IMR-90 (cell line): ENCODE measurements around the gene MROH2A. TPM values are rescaled to one million over a fixed set of nuclear protein-coding genes. Genes with fewer than 3 reads are reported as not detected.

Source experiments
- ATAC-seq: fragments of 200-7000 bp; cut with Tn5 transposase; 2 replicates; pipeline ENCODE4 v1.9.1; 2020; ENCODE audit warnings: low read depth, mild to moderate bottlenecking, moderate library complexity
- BruUV-seq: library from RNA; stranded (reverse); fragments of 400-500 nt; replicated peaks from 2 replicates; lab custom pipeline; 2021; lab: Mats Ljungman, UMichigan
- CTCF ChIA-PET: fragments of 300-600 bp; formaldehyde crosslinking; extraction: SDS; loops from one replicate; lab custom pipeline; 2021; ENCODE audit warnings: antibody characterized with exemption; lab: Yijun Ruan, JAX
- POLR2A ChIA-PET: fragments of 300-600 bp; sonication (Branson Sonifier 250); formaldehyde crosslinking; loops from one replicate; lab custom pipeline; 2022; ENCODE audit warnings: antibody characterized with exemption; ENCODE audit not compliant: unreplicated experiment; lab: Charles Lee
- DNase-seq: peaks from one replicate; pipeline ENCODE4 v3.0.0; 2013
- H2AFZ ChIP-seq: replicated peaks from 2 replicates; pipeline ENCODE3; 2013; ENCODE audit warnings: low read length, mild to moderate bottlenecking; ENCODE audit not compliant: poor library complexity
- H2AK5ac ChIP-seq: 2 replicates; pipeline ENCODE4 v1.6.1; 2013; ENCODE audit warnings: low read depth, low read length, inconsistent platforms
- H2AK9ac ChIP-seq: replicated peaks from 2 replicates; pipeline ENCODE3; 2013; ENCODE audit warnings: mild to moderate bottlenecking, low read depth, low read length, moderate library complexity; ENCODE audit not compliant: poor library complexity
- H2BK120ac ChIP-seq: 2 replicates; pipeline ENCODE4 v1.6.1; 2013; ENCODE audit warnings: low read depth, low read length, inconsistent platforms
- H2BK15ac ChIP-seq: 3 replicates; pipeline ENCODE4 v1.6.1; 2013; ENCODE audit warnings: low read depth, low read length, inconsistent platforms
- H2BK20ac ChIP-seq: 2 replicates; pipeline ENCODE4 v1.6.1; 2013; ENCODE audit warnings: low read depth, mild to moderate bottlenecking, inconsistent platforms, low read length, moderate library complexity
- H2BK5ac ChIP-seq: 2 replicates; pipeline ENCODE4 v1.6.1; 2013; ENCODE audit warnings: mild to moderate bottlenecking, low read depth, low read length, inconsistent platforms; ENCODE audit not compliant: poor library complexity, severe bottlenecking
- H3K14ac ChIP-seq: replicated peaks from 2 replicates; pipeline ENCODE4 v1.6.1; 2013; ENCODE audit warnings: low read depth, low read length, inconsistent platforms
- H3K18ac ChIP-seq: 2 replicates; pipeline ENCODE4 v1.6.1; 2013; ENCODE audit warnings: low read depth, low read length, control low read depth
- H3K23ac ChIP-seq: 2 replicates; pipeline ENCODE4 v1.6.1; 2013; ENCODE audit warnings: low read depth, low read length, inconsistent platforms
- H3K27ac ChIP-seq: 2 replicates; pipeline ENCODE4 v1.5.1; 2013; ENCODE audit warnings: mild to moderate bottlenecking, control low read depth, low read length; ENCODE audit not compliant: insufficient read depth
- H3K27me3 ChIP-seq: 2 replicates; pipeline ENCODE4 v1.6.1; 2013; ENCODE audit warnings: low read length; ENCODE audit not compliant: control insufficient read depth, insufficient read depth
- H3K36me3 ChIP-seq: 2 replicates; pipeline ENCODE4 v1.6.1; 2013; ENCODE audit warnings: low read length, mixed read lengths; ENCODE audit not compliant: control insufficient read depth, insufficient read depth
- H3K4ac ChIP-seq: 2 replicates; pipeline ENCODE4 v1.6.1; 2013; ENCODE audit warnings: low read depth, low read length, inconsistent platforms
- H3K4me1 ChIP-seq: 2 replicates; pipeline ENCODE4 v1.6.1; 2013; ENCODE audit warnings: low read length, mixed read lengths; ENCODE audit not compliant: control insufficient read depth, insufficient read depth
- H3K4me2 ChIP-seq: 2 replicates; pipeline ENCODE4 v1.6.1; 2013; ENCODE audit warnings: low read depth, mild to moderate bottlenecking, control low read depth, low read length, moderate library complexity
- H3K4me3 ChIP-seq: 2 replicates; pipeline ENCODE4 v1.5.1; 2013; ENCODE audit warnings: low read depth, mild to moderate bottlenecking, control low read depth, low read length, moderate library complexity; ENCODE audit not compliant: insufficient read depth
- H3K56ac ChIP-seq: 2 replicates; pipeline ENCODE4 v1.6.1; 2013; ENCODE audit warnings: low read length, inconsistent platforms; ENCODE audit not compliant: insufficient read depth; ENCODE audit errors: extremely low read depth
- H3K79me1 ChIP-seq, 2 experiments: 2 replicates each; pipeline ENCODE4 v1.6.1; 2013; ENCODE audit warnings: low read length in 2 of 2, inconsistent platforms in 1 of 2, low read depth in 1 of 2
- H3K9ac ChIP-seq: 2 replicates; pipeline ENCODE4 v1.6.1; 2013; ENCODE audit warnings: low read depth, low read length, control low read depth
- H3K9me1 ChIP-seq: 2 replicates; pipeline ENCODE4 v1.6.1; 2013; ENCODE audit warnings: low read length, inconsistent platforms; ENCODE audit not compliant: insufficient read depth
- H3K9me3 ChIP-seq: 2 replicates; pipeline ENCODE4 v1.6.1; 2013; ENCODE audit warnings: low read length; ENCODE audit not compliant: control insufficient read depth, insufficient read depth
- H4K20me1 ChIP-seq: 2 replicates; pipeline ENCODE4 v1.6.1; 2013; ENCODE audit warnings: low read length, inconsistent platforms; ENCODE audit not compliant: insufficient read depth
- H4K5ac ChIP-seq: 2 replicates; pipeline ENCODE4 v1.6.1; 2013; ENCODE audit warnings: mild to moderate bottlenecking, low read depth, low read length, control low read depth
- H4K8ac ChIP-seq, 2 experiments: 2 replicates each; pipeline ENCODE4 v1.6.1; 2013; ENCODE audit warnings: low read depth in 2 of 2, low read length in 2 of 2, control low read depth in 1 of 2, inconsistent platforms in 1 of 2
- H4K91ac ChIP-seq: 2 replicates; pipeline ENCODE4 v1.6.1; 2013; ENCODE audit warnings: low read depth, low read length, inconsistent platforms; ENCODE audit not compliant: insufficient read depth
- CTCF ChIP-seq: conservative IDR thresholded peaks from 2 replicates; pipeline ENCODE4 v1.5.1; 2012; ENCODE audit warnings: mild to moderate bottlenecking, low read depth, low read length, improper control_type of control experiment
- MAZ ChIP-seq: IDR thresholded peaks from 2 replicates; pipeline ENCODE4 v1.6.1; 2012; ENCODE audit warnings: low read depth, mild to moderate bottlenecking, low read length, improper control_type of control experiment, moderate library complexity, borderline replicate concordance
- WGBS, 2 experiments: methylation state at CpG; one replicate each; pipeline versions ENCODE4 v1.1.5 to v1.1.7; 2013; ENCODE audit warnings: missing lambda C conversion rate in 2 of 2; ENCODE audit not compliant: insufficient read length in 1 of 2; ENCODE audit errors: extremely low coverage in 2 of 2; 5-methylcytosine and 5-hydroxymethylcytosine counted together
- dilution Hi-C: fragments of 300-500 bp; cut with HindIII; formaldehyde crosslinking; loops from one replicate; pipeline ENCODE4 v1.14.3; 2018; ENCODE audit warnings: low sequenced_read_pairs; ENCODE audit not compliant: unreplicated experiment
- in situ Hi-C: fragments of 300-500 bp; cut with MboI; formaldehyde crosslinking; loops from 3 replicates; pipeline ENCODE4 v1.14.3; 2019; ENCODE audit warnings: low sequenced_read_pairs, inconsistent platforms, mixed read lengths
- intact Hi-C: fragments of 100-400 bp; cut with micrococcal nuclease; formaldehyde crosslinking; loops from 2 replicates; pipeline ENCODE4 v1.10.0; 2022
- polyA plus RNA-seq, 3 experiments: library from polyadenylated mRNA; depleted of rRNA; stranded (reverse); fragments of >200 nt; gene quantifications; 2 replicates each; pipeline ENCODE4 v1.2.3, GENCODE V29; 2012; ENCODE audit warnings: low replicate concordance in 1 of 3
- total RNA-seq: library from RNA; depleted of rRNA; stranded (reverse); fragments of >200 nt; gene quantifications from 2 replicates; pipeline ENCODE4 v1.2.3, GENCODE V29; 2012

Gene MROH2A
- total and polyA plus RNA-seq, 2 of the 4 experiments (the other 2 are of a cell fraction) = not detected

GRCh38 chr2:233801357-233802131 lies 23.4 kb downstream of the MROH2A start:
- Histone ChIP-seq H3K9me3 (no peaks in the 10 kb centered on the region; the same call in 1 of the 2 replicates), H3K4ac (no peak overlapping the region), H3K4me3 (no peak overlapping the region), H2BK15ac (no peak overlapping the region), H3K18ac (no peak overlapping the region), H4K91ac (no peak overlapping the region), H3K4me1 (no peaks in the 10 kb centered on the region), H3K79me1 (no peaks in the 10 kb centered on the region), H2BK120ac (no peak overlapping the region), H2AFZ (peak overlapping the region; percentile 27), H3K27ac (no peak overlapping the region), H3K23ac (no peak overlapping the region), H3K9me1 (no peaks in the 10 kb centered on the region), H4K5ac (no peak overlapping the region), H3K14ac (no peak overlapping the region), H3K4me2 (no peak overlapping the region), H3K9ac (no peak overlapping the region), H4K8ac (no peak overlapping the region), H4K20me1 (no peaks in the 10 kb centered on the region), H2AK5ac (no peak overlapping the region), H2AK9ac (no peak overlapping the region), H2BK20ac (no peak overlapping the region), H3K27me3 (peaks cover 19% of the 10 kb centered on the region), H3K36me3 (no peaks in the 10 kb centered on the region), H3K56ac (no peak overlapping the region), H2BK5ac (no peak overlapping the region)
- in situ Hi-C loops = no loop called here
- POLR2A ChIA-PET = no interaction called here
- CTCF ChIA-PET = no interaction called here
- dilution Hi-C loops = no loop called here
- TF ChIP-seq CTCF = 0 out of 2 replicates have a peak, but pooled peaks have one; percentile 11
- TF ChIP-seq MAZ = no peak
- ATAC-seq (peak; percentile 49; the same call in 1 of the 2 replicates), DNase-seq (peak; percentile 55)
- intact Hi-C loops = no loop called here
- 90% methylated on average over 2 of the region's 9 CpGs; no CpG with 5 or more reads in 1 of the 2 experiments for WGBS, 2 experiments
- no TSS peak for BruUV-seq
